GM19468 (cell line): ENCODE data around the gene DNAJC18.
"Not testable (repeated sequence)": the region's sequence is repeated elsewhere in the genome, so short reads cannot be mapped to it uniquely, and the experiment has no call there.

Experiments
- ATAC-seq: cut with Tn5 transposase; IDR thresholded peaks from one replicate; pipeline ENCODE4 v1.9.1; 2021; ENCODE audit warnings: mild to moderate bottlenecking, moderate library complexity, moderate number of reproducible peaks; ENCODE audit not compliant: unreplicated experiment; ENCODE audit errors: extremely low read depth

The DNAJC18 gene

DNA sequence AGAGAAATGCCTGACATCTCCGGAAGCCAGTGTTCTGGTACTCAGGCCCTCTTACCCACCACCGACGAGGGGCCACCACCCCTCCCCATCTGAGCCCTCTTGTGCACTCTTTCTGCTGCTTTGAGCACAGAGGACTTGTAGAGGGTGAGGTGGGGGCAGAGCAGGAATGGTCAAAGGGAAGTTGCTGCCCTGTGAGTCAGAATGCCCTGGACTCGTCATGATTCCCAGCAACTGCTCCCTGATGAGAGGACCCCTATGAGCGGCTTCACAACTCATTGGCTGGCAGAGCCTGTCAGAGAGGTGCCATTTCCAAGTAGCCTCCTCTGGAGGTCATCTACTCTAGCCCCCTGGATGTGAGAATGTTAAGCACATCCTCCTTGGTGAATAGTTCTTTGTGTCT lies 22.4 kb upstream of the DNAJC18 start:
- ATAC-seq = no peak

DNA sequence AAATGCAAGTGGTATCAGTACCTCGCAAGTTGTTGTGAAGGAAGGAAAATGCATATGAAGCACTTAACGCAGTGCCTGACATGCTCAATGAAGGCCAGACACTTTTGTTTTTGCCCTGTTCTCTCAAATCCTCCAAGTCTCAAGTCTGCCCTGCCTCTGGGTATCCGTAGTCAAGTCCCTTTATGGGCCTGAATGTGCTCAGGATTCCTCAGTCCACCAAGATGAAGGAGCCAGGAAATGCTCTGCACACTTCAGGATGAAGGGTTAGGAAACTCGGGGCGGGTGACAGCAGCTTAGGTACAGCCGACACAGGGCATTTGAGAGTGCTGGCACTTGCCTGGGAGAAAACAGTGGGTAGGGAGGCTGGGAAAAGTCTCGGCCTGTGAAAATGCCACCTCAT lies 21.9 kb upstream of the DNAJC18 start:
- no peak for ATAC-seq

DNA sequence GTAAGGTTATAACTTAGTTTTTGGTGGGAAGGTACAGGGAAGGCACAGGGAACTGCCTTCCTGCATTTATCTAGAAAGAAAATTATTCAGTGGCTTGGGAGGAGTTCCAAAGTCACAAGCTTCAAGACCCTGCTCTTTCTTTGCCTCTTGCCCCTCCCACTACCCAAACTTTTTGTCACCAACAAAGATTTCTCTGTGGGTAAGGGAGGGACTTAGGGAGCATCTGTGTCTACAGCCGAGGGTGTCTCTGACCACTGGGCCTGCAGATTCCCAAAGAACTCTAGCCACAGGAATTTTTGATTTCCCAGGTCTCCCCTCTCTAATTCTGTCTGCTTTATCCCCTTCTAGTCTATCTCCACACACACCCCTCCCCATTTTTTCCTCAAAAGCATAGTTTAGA lies 21.1 kb upstream of the DNAJC18 start:
- ATAC-seq = no peak

DNA sequence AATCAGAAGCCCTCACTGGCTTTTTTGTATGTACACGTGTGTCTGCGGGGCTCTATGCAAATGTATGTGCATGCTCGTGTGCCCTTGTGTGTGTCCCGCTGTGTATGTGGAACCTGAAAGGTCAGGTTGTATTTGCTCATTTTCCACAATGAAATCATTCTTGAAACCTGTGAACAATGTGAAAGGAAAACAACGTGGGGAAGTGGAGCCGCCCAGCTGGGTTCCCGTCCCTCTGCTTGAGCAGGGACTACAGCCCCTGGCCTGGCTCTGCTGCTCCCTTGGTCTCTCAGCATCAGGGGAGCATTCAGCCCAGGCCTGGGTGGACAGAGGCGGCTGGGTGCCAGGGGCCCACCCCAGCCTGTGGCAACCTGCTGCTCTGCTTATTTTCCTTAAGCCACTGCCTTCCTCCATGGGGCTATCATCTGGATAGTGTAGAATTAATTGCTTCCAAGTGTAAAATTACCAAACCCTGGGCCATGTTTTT lies 20.2 kb upstream of the DNAJC18 start:
- no peak for ATAC-seq

DNA sequence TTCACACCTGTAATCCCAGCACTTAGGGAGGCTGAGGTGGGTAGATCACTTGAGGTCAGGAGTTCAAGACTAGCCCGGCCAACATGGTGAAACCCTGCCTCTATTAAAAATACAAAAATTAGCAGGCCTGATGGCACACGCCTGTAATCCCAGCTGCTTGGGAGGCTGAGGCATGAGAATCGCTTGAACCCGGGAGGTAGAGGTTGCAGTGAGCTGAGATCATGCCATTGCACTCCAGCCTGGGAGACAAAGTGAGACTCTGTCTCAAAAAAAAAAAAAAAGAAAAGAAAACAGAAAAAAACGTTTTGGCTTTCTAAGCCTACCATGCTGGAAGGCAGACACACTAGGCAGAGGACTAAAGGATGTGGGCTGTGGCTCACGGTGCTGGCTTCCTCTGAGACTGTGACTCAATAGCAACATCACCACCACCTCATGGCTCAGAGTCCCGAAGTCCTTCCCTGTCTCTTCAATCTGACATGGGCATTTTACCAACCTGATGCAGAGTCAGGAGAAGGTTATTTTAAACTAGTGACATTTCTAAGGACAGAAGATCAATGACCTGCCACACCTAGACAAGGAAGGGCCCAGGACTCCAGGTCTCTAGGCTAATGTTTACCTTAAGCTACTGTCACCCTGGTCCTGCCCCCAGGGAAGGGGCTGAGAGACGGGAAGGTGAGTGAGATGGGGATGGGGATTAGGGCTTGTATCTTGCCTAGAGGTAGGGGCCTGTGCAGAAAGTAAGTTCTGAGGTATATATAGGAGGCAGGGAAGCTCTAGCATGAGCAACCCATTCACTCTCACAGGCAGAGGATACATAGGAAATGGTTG lies 19.5 kb upstream of the DNAJC18 start:
- no peak for ATAC-seq

DNA sequence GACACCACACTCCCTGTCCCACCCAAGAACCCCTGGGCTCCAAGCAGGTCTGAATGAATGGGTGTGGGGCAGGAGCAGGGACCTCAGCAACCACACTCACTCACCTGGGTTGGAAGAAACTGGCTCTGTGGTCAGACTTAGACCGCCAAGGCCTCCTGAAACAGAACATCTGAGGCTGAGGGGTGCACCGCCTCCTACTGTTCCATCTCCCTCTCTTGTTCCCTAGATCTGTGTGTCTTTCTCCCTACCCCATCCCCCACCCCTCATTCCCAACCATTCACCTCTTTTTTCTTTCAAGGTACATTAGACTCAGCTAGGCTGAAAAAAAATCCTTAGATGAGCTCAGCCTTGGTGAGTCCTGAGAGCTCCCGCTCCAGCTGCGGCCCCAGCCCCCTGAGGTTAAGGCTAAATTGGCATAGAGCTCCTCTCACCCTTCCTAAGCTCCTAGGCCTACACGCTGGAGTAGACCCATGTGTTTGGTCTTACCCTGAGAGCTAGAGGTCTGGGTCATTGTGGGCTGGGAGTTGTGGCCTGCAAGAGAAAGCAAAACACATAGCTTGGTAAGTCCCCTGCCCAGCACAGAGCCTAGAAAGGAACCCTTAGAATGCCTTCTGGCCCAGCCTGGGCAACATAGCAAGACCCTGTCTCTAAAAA lies 18.5 kb upstream of the DNAJC18 start:
- ATAC-seq = no peak

DNA sequence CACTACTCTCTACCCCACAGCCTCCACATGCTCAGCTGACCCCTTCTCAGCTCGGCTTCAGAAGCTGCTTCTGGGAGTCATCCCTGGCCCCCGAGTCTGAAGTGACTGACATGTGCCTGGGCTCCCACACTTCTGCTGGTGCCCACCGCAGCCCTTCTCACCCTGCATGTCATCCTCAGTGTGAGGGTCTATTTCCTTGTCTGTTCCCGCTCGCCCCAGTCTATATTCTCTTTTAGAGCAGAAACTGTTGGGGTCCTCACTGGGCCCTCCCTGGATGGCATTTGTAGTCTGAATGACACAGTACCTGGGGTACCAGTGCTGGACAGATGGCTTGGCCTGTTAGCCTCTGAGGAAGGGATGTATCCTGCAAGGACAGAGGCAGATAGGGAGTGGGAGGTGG lies 17.9 kb upstream of the DNAJC18 start:
- ATAC-seq = no peak

DNA sequence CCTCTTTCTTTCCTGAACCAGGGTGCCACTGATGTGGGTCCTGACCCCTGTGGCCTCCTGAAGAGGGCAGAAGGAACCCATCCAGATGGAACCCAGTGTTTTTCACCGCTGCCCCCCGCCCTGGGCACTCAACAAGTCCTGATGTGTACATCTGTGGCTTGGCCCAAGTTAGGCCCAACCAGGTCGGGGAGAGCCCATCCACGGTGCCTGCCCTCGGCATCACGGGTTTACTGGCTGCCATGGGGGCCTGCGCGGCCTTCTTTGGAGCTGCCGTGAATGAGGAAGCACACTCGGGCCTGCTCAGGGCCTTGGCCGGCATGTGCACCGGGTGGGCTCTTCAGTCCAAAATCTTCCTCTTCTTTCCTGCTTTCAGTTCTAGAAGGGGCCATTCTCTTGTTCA lies 17.5 kb upstream of the DNAJC18 start:
- ATAC-seq = no peak

DNA sequence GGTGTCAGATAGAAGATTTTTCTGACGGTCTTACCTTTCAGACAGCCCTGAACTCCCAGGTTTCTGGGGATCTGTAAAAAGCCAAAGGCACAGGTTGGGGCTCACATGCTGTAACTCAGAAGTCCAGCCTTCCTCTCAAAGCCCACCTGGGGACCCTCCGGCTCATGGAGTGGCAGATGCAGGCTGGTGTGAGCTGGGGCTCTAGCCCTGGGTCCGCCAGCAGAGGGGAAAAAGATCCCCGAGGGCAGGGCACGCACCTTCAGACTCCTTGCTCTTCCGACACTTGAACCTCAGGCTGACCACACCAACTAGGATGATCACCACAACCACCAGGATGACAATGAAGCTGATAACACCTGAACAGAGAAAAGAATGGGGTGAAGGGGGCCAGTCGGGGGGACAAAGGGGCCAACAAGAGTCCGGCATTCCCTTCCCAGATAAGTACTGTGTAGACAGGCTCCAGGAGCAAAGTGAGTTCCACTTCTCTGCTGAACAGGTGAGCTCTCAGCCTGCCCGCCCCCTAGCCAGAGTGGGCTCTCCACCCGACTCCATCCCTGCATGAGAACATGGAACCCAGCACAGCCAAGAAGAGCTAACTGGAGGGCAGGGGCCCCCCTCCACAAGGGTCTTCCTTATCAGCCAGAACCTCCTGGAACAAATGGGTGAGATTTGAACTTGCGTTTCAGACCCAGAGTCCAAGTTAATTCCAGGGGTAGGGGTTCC lies 15.4 kb upstream of the DNAJC18 start:
- no peak for ATAC-seq

DNA sequence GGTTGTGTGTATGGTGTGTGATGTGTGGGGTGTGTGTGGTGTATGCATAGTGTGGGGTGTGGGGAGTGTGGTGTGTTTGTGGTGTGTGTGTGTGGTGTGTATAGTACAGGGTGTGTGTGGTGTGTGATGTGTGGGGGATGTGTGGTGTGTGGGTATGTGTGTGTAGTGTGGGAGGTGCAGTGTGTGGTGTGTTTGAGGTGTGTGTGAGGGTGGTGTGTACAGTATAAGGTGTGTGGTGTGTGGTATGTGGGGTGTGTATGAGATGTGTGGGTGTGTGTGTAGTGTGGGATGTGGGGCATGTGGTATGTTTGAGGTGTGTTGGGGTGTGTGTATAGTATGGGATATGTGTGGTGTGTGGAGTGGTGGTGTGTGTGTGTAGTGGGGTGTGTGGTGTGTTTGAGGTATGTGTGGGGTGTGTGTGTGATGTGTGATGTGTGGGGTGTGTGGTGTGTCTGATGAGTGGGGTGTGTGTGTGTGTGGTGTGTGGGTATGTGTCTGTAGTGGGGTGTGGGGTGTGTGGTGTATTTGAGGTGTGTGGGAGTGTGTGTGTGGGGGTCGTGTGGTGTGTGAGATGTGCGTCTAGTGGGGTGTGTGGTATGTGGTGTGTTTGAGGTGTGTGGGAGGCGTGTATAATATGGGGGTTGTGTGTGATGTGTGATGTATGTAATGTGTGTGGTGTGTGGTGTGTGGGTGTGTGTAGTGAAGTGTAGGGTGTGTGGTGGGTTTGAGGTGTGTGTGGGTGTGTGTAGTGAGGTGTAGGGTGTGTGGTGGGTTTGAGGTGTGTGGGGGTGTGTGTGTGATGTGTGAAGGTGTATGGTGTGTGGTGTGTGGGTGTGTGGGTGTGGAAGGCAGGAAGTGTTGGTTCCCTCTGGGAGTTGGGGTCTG lies 14.6 kb upstream of the DNAJC18 start:
- ATAC-seq = no peak

DNA sequence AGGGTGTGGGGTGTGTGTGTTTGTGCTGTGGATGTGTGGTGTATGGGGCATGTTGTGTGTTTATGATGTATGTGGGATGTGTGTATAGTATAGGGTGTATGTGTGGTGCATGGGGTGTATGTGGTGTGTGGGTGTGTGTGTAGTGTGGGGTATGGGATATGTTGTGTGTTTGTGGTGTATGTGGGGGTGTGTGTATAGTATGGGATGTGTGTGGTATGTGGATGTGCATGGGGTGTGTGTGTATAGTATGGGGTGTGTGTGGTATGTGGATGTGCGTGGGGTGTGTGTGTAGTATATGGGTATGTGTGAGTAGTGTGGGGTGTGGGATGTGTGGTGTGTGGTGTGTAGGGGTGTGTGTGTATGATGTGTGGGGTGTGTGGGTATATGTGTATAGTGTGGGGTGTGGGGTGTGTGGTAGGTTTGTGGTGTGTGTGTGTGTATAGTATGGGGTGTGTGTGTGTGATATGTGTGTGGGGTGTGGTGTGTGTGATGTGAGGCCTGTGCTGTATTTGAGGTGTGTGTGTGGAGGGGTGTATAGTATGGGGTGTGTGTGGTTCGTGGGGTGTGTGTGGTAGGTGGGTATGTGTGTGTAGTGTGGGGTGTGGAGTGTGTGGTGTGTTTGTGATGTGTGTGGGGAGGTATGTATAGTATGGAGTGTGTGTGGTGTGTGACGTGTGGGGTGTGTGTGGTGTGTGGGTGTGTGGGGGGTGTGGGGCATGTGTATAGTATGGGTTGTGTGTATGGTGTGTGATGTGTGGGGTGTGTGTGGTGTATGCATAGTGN lies 12.7 kb upstream of the DNAJC18 start:
- ATAC-seq = no peak

DNA sequence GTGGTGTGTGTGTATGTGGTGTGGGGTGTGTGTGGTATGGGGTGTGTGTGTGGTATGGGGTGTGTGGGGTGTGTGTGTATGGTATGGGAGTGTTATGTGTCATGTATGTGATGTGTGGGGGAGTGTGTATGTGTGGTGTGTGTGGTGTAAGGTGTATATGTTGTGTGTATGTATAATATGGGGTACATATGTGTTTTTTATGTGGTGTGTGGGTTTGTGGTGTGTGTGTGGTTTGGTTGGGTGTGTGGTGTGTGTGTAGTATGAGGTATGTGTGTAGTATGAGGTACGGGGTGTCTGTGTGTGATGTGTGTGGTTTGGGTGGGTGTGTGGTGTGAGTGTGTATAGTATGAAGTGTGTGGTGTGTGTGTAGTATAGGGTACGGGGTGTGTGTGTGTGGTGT lies 11.9 kb upstream of the DNAJC18 start:
- ATAC-seq = no peak

DNA sequence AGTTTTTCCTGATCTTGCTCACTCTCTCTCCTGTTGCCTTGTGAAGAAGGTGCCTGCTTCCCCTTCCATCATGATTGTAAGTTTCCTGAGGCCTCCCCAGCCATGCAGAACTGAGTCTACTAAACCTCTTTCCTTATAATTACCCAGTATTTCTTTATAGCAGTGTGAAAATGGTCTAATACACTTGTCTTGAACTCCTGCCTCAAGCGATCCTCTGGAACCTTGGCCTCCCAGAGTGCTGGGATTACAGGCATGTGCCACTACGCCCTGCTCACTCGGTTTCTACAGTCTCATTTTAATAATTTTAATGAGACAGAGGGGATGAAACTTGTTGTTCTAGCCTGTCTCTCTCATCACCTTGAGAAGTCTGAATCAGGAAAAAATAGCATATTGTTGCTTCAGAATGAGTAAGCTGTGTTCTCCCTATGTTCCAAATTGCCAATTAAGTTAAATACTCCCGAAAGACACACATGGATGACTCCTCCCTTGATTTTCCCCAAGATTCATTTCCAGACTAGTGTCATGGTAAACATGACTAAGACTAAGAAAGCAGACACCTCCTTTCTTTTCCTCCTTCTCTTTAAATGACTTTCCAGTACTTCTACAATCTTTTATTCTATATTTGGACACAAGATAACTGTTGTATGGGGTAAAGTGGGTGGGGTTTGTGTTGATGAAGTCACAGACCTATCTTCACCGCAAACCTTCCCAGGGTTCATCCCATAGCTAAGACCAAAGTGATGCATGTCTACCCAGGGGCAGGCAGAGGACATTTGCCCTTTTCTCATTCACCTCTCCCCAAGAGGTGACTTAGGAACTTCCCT lies 7.8 kb upstream of the DNAJC18 start:
- no peak for ATAC-seq

DNA sequence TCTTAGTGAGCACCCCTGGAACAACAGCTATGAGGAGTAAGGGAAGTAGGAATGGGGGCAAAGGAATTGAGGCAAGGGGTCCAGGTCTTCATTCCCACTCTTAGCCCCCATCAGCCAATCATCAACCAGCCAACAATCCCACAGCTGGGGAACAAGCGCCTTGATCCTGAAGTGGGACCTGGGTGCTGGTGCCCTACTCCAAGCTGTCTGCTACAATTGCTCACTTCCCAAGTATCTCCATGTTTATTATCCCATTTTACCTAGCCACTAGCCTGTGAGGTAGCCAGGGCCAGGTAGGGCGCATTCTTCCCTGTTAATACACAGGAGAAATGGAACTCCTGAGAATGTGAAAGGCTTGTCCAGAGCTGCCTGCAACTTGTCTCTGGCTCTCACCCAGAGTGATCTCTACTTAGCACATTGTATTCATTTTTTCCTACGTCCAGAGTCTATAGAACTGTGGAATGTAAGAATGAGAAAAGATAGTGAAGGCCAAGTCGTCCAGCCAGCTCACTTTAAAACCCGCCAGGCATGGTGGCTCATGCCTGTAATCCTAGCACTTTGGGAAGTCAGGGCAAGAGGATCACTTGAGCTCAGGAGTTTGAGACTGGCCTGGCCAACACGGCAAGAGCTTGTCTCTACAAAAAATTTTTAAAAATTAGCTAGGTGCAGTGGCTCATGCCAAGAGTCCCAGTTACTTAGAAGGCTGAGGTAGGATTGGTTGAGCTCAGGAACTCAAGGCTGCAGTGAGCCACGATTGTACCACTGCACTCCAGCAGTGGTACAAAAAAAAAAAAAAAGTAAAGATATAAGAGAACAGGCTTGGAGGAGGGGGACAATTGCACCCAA lies 6.2 kb upstream of the DNAJC18 start:
- ATAC-seq = no peak

DNA sequence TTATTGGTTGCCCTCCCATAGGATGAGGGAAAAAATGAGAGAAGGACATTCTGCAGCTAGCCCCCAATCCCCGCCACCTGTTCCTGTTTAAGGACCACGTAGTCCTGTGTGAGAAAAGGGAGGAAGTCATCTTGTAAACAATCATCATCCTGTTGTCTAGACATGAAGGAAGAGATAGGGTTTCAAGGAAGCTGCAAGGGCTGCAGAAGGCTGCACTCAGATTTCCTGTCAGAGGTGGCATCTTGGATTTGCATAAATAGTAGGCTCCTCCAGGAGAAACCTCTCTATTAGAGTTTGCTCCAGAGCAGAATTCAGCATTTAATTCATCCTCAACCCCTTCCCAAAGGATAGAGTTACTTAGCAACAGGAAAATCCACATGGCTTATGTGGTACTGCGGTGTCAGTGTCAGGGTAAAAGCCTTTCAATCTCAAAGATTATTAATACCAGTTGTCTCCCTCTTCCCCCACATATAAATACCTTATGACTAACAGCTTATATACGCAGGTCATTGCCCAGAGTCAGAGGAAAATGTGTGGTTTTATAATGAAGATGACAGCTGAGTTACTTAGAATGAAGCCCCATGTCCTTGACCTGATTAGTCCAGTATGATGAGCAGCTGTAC lies 4.6 kb upstream of the DNAJC18 start:
- ATAC-seq = no peak

DNA sequence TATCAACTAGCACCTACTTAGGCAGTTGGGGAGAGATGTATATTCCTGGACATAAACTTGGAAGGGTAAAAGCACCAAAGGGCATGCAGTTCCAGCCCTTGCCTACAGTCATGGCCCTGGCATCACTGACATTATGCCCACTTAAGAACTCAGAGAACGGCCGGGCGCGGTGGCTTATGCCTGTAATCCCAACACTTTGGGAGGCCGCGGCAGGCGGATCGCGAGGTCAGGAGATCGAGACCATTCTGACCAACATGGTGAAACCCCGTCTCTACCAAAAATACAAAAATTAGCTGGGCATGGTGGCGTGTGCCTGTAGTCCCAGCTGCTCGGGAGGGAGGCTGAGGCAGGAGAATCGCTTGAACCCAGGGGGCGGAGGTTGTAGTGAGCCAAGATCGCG lies 1.1 kb upstream of the DNAJC18 start:
- not testable (repeated sequence) for ATAC-seq

DNA sequence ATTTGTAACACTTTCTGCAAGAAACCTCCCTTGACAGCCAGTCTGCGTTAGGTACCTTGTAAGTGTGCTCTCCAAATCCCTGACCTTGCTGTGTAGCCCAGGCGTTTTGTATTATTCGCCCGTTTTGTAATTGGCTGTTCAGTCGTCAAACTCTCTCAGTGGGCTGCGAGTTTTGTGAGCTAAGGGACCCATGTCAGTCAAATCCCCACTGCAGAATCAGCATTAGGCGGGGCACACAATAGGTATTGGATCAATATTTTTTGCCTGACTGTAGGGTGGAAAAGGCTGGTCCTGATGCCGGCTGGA lies 665 bp downstream of the DNAJC18 start:
- no peak for ATAC-seq
